Measurements from ENCODE around the gene CD3D. TPM values are rescaled to one million over a fixed set of nuclear protein-coding genes. Genes with fewer than 3 reads are reported as not detected.

Gene CD3D
- total RNA-seq, 1 donor from 2014 or later, result not detected

DNA sequence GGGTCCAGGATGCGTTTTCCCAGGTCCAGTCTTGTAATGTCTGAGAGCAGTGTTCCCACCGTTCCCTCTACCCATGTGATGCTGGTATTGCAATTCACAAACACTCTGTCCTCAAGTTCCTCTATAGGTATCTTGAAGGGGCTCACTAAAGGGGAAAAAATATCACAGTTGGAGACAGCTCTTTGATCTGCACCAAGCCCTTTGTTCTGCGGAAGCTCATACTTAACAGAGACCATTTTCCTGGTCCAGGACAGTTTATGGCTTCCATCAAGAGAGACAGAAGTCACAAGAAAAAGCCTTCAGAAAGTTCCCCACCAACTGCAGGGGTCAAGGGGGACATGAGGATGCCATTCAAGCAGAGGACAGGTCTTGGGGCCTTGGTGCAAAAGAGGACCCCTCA, 2.1 kb downstream of the CD3D start:
- no peaks in the 10 kb centered on the region for H3K9me3 Mint-ChIP-seq (ENCODE audit: unreplicated experiment)
- H3K4me3 Mint-ChIP-seq (ENCODE audit: unreplicated experiment), result no peak overlapping the region
- no peaks in the 10 kb centered on the region for H3K36me3 Mint-ChIP-seq (ENCODE audit: unreplicated experiment)
- DNase-seq (ENCODE audit: extremely low spot score, unreplicated experiment), result no peak
- no peak overlapping the region for H3K27ac Mint-ChIP-seq (ENCODE audit: unreplicated experiment)
- no peaks in the 10 kb centered on the region for H3K4me1 Mint-ChIP-seq (ENCODE audit: unreplicated experiment)
- H3K27me3 Mint-ChIP-seq (ENCODE audit: unreplicated experiment), result peaks cover 37% of the 10 kb centered on the region
- TF ChIP-seq, protein P1, sequence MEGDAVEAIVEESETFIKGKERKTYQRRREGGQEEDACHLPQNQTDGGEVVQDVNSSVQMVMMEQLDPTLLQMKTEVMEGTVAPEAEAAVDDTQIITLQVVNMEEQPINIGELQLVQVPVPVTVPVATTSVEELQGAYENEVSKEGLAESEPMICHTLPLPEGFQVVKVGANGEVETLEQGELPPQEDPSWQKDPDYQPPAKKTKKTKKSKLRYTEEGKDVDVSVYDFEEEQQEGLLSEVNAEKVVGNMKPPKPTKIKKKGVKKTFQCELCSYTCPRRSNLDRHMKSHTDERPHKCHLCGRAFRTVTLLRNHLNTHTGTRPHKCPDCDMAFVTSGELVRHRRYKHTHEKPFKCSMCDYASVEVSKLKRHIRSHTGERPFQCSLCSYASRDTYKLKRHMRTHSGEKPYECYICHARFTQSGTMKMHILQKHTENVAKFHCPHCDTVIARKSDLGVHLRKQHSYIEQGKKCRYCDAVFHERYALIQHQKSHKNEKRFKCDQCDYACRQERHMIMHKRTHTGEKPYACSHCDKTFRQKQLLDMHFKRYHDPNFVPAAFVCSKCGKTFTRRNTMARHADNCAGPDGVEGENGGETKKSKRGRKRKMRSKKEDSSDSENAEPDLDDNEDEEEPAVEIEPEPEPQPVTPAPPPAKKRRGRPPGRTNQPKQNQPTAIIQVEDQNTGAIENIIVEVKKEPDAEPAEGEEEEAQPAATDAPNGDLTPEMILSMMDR (IDR thresholded peaks at IDR 0.05), result no peak

DNA sequence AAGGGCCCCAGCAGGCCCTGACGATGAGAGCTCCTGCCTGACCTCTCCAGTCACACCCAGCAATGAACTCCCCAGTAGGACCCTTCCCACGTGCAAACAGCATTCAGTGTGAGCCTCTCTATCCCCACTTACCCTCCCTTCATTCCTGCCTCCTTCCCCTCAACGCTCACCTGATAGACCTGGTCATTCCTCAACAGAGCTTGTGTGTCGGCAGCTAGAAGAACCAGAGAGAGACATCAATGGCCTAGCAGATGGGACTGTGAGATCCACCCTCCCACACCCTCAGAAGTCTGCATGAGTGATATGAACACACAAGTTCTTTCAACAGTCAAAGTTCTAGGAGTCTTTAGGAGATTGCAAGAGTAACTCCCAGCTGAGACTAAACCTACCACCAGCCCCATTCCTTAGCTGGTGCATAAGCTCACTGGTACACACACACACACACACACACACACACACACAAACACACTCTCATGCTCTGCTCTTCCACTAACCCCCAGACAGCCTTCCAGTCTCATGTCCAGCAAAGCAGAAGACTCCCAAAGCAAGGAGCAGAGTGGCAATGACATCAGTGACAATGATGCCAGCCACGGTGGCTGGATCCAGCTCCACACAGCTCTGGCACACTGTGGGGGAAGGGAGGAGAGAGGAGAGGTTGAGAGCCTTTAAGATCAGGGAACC, 3.1 kb downstream of the CD3D start:
- Mint-ChIP-seq H3K4me3 (ENCODE audit: unreplicated experiment) (no peak overlapping the region), H3K27me3 (ENCODE audit: unreplicated experiment) (peaks cover 32% of the 10 kb centered on the region), H3K4me1 (ENCODE audit: unreplicated experiment) (no peaks in the 10 kb centered on the region), H3K9me3 (ENCODE audit: unreplicated experiment) (no peaks in the 10 kb centered on the region), H3K27ac (ENCODE audit: unreplicated experiment) (no peak overlapping the region), H3K36me3 (ENCODE audit: unreplicated experiment) (no peaks in the 10 kb centered on the region)
- TF ChIP-seq, protein P1 (IDR thresholded peaks at IDR 0.05), result no peak
- peak; percentile 44 for DNase-seq (ENCODE audit: extremely low spot score, unreplicated experiment)

DNA sequence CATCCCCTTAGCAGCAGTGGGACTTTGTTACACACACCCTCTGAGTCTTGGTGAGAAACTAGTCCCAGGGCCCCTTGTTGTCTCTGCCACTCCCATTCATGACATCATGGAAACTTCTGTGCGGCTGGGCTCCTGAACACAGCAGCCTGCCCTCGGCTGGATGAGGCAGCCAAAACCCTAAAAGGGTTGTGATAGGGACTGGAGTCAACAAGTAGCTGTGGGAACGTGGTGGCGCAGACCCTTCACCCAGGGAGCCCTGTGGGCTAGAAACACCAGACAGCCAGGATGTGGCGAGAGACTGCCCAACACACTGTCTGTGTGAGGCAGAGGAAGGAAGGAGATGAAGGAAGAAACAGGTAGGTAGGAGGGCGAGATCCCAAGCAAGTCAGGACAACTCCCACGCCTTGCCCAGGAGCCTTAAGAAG, 3.9 kb downstream of the CD3D start:
- DNase-seq (ENCODE audit: extremely low spot score, unreplicated experiment), result no peak
- Mint-ChIP-seq H3K9me3 (ENCODE audit: unreplicated experiment) (no peaks in the 10 kb centered on the region), H3K27me3 (ENCODE audit: unreplicated experiment) (peaks cover 32% of the 10 kb centered on the region), H3K27ac (ENCODE audit: unreplicated experiment) (no peak overlapping the region), H3K4me3 (ENCODE audit: unreplicated experiment) (no peak overlapping the region), H3K36me3 (ENCODE audit: unreplicated experiment) (no peaks in the 10 kb centered on the region), H3K4me1 (ENCODE audit: unreplicated experiment) (no peaks in the 10 kb centered on the region)
- TF ChIP-seq, protein P1 (IDR thresholded peaks at IDR 0.05), result no peak

DNA sequence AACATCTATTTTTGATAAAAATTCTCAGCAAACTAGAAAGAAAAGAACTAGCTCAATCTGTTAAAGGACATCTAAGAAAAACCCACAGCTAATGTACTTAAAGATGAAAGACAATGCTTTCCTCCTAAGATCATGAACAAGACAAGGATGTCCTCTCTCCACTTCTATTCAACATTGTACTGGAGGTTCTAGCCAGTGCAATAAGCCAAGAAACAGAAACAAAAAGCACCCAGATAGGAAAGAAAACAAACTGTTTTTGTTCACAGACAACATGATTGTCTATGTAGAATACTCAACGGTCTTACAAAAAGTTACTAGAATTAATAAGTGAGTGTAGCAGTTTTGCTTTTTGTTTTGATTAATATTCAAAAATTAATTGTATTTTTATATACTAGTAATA, 7.8 kb downstream of the CD3D start:
- Mint-ChIP-seq H3K36me3 (ENCODE audit: unreplicated experiment) (no peaks in the 10 kb centered on the region), H3K27ac (ENCODE audit: unreplicated experiment) (no peak overlapping the region), H3K9me3 (ENCODE audit: unreplicated experiment) (no peaks in the 10 kb centered on the region), H3K4me1 (ENCODE audit: unreplicated experiment) (no peaks in the 10 kb centered on the region), H3K27me3 (ENCODE audit: unreplicated experiment) (peaks cover 22% of the 10 kb centered on the region), H3K4me3 (ENCODE audit: unreplicated experiment) (no peak overlapping the region)
- no peak for DNase-seq (ENCODE audit: extremely low spot score, unreplicated experiment)
- TF ChIP-seq, protein P1 (IDR thresholded peaks at IDR 0.05), result no peak

DNA sequence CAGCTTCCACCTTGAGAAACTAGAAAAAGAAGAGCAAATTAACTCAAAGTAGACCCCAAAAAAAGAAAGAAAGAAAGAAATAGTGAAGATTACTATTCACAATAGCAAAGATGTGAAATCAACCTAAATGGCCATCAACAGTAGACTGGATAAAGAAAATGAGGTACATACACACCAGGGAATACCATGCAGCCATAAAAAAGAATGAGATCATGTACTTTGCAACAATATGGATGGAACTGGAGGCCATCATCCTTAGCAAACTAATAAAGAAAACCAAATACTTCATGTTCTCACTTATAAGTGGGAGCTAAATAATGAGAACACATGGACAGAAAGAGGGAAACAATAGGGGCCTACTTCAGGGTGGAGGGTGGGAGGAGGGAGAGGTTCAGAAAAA, 13.8 kb downstream of the CD3D start:
- DNase-seq (ENCODE audit: extremely low spot score, unreplicated experiment), result no peak
- TF ChIP-seq, protein P1 (IDR thresholded peaks at IDR 0.05), result no peak
- no peak overlapping the region for H3K27ac Mint-ChIP-seq (ENCODE audit: unreplicated experiment)
- H3K27me3 Mint-ChIP-seq (ENCODE audit: unreplicated experiment), result peaks cover 23% of the 10 kb centered on the region
- no peak overlapping the region for H3K4me3 Mint-ChIP-seq (ENCODE audit: unreplicated experiment)
- no peaks in the 10 kb centered on the region for H3K4me1 Mint-ChIP-seq (ENCODE audit: unreplicated experiment)
- H3K36me3 Mint-ChIP-seq (ENCODE audit: unreplicated experiment), result no peaks in the 10 kb centered on the region
- H3K9me3 Mint-ChIP-seq (ENCODE audit: unreplicated experiment), result no peaks in the 10 kb centered on the region
